Coronary artery (tissue), 2 donors: ENCODE results near the gene PICALM.

Experiments
- DNase-seq: peaks from one replicate; pipeline ENCODE4 v3.0.0-alpha.2; 2017; ENCODE audit warnings: low spot score
- H3K27ac ChIP-seq, 2 donors: fragments of 200-600 bp; sonication (generic); one replicate each; pipeline ENCODE4 v1.5.1; 2016 to 2019
- H3K4me3 ChIP-seq: fragments of 200-600 bp; sonication (generic); 2 replicates; pipeline ENCODE4 v1.5.1; 2016; ENCODE audit warnings: mild to moderate bottlenecking, moderate library complexity
- CTCF ChIP-seq: fragments of 200-600 bp; sonication (generic); IDR thresholded peaks from one replicate; pipeline ENCODE4 v1.5.1; 2019; ENCODE audit warnings: antibody characterized with exemption

The PICALM gene

GRCh38 chr11:86079421-86079820 is 10.5 kb upstream of the PICALM start:
- Histone ChIP-seq H3K4me3 (no peak overlapping the region), H3K27ac (no peak overlapping the region)
- TF ChIP-seq CTCF: no peak
- no peak for DNase-seq

- no peak for TF ChIP-seq CTCF
- Histone ChIP-seq H3K4me3 (no peak overlapping the region), H3K27ac (no peak overlapping the region)
- DNase-seq: no peak
Measured at GRCh38 chr11:86073948-86074347, 5.1 kb upstream of the PICALM start.

GRCh38 chr11:86072211-86072610 is 3.3 kb upstream of the PICALM start:
- DNase-seq: no peak
- no peak for TF ChIP-seq CTCF
- Histone ChIP-seq H3K4me3 (no peak overlapping the region), H3K27ac (no peak overlapping the region)

GRCh38 chr11:86070142-86071056 is 1.5 kb upstream of the PICALM start:
- Histone ChIP-seq H3K27ac (peak overlapping the region; percentile 97 to 99), H3K4me3 (no peak overlapping the region)
- DNase-seq: no peak
- TF ChIP-seq CTCF: no peak

GRCh38 chr11:86069408-86070101 is 671 bp upstream of the PICALM start:
- DNase-seq: peak; percentile 77
- H3K4me3 ChIP-seq: peak overlapping the region; percentile 98
- H3K27ac ChIP-seq: peak overlapping the region; percentile 97 to 99
- no peak for TF ChIP-seq CTCF

- TF ChIP-seq CTCF: no peak
- Histone ChIP-seq H3K27ac (peak overlapping the region; percentile 97 to 99), H3K4me3 (peak overlapping the region; percentile 98)
- no peak for DNase-seq
Measured at GRCh38 chr11:86068138-86068871, 579 bp downstream of the PICALM start.
